ENCODE results near the gene GCK.

GRCh38 chr7:44117801-44118429 lies 71.3 kb downstream of the GCK start:
- TF ChIP-seq CTCF (IDR thresholded peaks at IDR 0.05): no peak
- TF ChIP-seq POLR2A (IDR thresholded peaks at IDR 0.05): no peak
- no peak for TF ChIP-seq POLR2AphosphoS5 (IDR thresholded peaks at IDR 0.05)

Data from breast epithelium (tissue), 3 donors.